T-helper 1 cell treated with Interleukin-12 subunit alpha and Interleukin-12 subunit beta and Interleukin-4 antibody, amounts not matched to agents 30 μg/mL and 1 μg/mL, for 36 hours (primary cell): ENCODE results near the gene JAKMIP1.

Source experiments
- H3K27ac Mint-ChIP-seq: one replicate; pipeline ENCODE4 v1.8.0; 2021; ENCODE audit warnings: mild to moderate bottlenecking, mixed read lengths
- H3K27me3 Mint-ChIP-seq: one replicate; pipeline ENCODE4 v1.8.0; 2021; ENCODE audit warnings: low read depth, mixed read lengths
- H3K36me3 Mint-ChIP-seq: one replicate; pipeline ENCODE4 v1.8.0; 2021; ENCODE audit warnings: low read depth, mixed read lengths
- H3K4me1 Mint-ChIP-seq: one replicate; pipeline ENCODE4 v1.8.0; 2021; ENCODE audit warnings: low read depth, mixed read lengths
- H3K4me3 Mint-ChIP-seq: one replicate; pipeline ENCODE4 v1.8.0; 2021; ENCODE audit warnings: mild to moderate bottlenecking, moderate library complexity, mixed read lengths
- H3K9me3 Mint-ChIP-seq: one replicate; pipeline ENCODE4 v1.8.0; 2021; ENCODE audit warnings: mixed read lengths

JAKMIP1 gene

GRCh38 chr4:6162885-6163284 is 37.5 kb downstream of the JAKMIP1 start:
- H3K4me3 Mint-ChIP-seq, result no peak overlapping the region
- H3K9me3 Mint-ChIP-seq, result peaks cover 12% of the 10 kb centered on the region
- peaks cover 48% of the 10 kb centered on the region for H3K36me3 Mint-ChIP-seq
- peaks cover 22% of the 10 kb centered on the region for H3K4me1 Mint-ChIP-seq
- no peaks in the 10 kb centered on the region for H3K27me3 Mint-ChIP-seq
- H3K27ac Mint-ChIP-seq, result no peak overlapping the region

DNA sequence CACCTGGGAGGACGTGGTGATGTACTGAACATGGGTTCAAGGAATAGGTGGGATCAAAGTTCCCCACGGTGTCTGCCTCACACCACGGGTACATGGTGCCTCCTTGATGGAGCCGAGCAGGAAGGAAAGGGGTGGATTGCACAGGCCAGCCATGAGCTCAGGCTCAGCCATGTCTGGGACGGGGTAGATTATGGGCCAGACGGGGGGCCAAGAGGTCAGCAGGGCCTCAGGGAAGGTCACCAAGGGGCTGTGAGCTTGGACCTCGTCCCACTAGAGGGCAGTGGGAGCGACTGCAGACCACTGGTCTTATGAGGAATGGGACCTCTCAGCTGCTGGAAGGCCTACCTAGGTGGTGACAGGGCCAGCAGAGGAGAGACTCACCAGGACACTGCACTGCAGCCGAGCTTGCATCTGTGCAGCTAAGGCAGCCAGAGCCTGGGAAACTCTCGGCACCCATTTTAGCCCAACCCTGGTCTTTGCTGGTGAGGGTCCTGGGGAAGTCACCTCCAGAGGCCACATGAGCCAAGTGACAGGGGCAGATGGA is 38.4 kb downstream of the JAKMIP1 start:
- H3K36me3 Mint-ChIP-seq, result peaks cover 40% of the 10 kb centered on the region
- peaks cover 12% of the 10 kb centered on the region for H3K9me3 Mint-ChIP-seq
- H3K4me3 Mint-ChIP-seq, result no peak overlapping the region
- H3K27me3 Mint-ChIP-seq, result no peaks in the 10 kb centered on the region
- H3K4me1 Mint-ChIP-seq, result peaks cover 15% of the 10 kb centered on the region
- H3K27ac Mint-ChIP-seq, result no peak overlapping the region

DNA sequence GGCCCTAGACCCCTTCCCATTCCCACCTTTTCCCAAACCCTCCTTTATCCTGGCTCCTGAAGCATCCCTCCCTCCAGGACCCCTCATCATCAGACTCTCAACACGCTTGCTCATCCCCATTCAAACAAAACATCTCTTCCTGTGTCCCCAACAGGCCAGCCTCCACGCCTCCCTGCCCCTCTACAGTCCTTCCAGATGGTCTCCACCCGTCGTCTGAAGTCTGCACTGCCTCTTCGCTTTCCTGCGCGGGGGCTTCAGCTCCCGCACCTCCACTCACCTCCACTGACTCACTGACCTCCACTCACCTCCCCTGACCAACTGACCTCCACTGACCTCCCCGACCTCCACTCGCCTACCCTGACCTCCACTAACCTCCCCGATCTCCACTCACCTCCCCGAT is 39.8 kb downstream of the JAKMIP1 start:
- Mint-ChIP-seq H3K36me3 (peaks cover 38% of the 10 kb centered on the region), H3K27me3 (no peaks in the 10 kb centered on the region), H3K9me3 (peaks cover 12% of the 10 kb centered on the region), H3K27ac (peak overlapping the region; percentile 24), H3K4me1 (peaks cover 16% of the 10 kb centered on the region), H3K4me3 (no peak overlapping the region)

GRCh38 chr4:6157926-6158325 is 42.4 kb downstream of the JAKMIP1 start:
- peaks cover 33% of the 10 kb centered on the region for H3K4me1 Mint-ChIP-seq
- no peaks in the 10 kb centered on the region for H3K9me3 Mint-ChIP-seq
- H3K27ac Mint-ChIP-seq, result no peak overlapping the region
- peaks cover 21% of the 10 kb centered on the region for H3K36me3 Mint-ChIP-seq
- H3K27me3 Mint-ChIP-seq, result no peaks in the 10 kb centered on the region
- H3K4me3 Mint-ChIP-seq, result no peak overlapping the region

DNA sequence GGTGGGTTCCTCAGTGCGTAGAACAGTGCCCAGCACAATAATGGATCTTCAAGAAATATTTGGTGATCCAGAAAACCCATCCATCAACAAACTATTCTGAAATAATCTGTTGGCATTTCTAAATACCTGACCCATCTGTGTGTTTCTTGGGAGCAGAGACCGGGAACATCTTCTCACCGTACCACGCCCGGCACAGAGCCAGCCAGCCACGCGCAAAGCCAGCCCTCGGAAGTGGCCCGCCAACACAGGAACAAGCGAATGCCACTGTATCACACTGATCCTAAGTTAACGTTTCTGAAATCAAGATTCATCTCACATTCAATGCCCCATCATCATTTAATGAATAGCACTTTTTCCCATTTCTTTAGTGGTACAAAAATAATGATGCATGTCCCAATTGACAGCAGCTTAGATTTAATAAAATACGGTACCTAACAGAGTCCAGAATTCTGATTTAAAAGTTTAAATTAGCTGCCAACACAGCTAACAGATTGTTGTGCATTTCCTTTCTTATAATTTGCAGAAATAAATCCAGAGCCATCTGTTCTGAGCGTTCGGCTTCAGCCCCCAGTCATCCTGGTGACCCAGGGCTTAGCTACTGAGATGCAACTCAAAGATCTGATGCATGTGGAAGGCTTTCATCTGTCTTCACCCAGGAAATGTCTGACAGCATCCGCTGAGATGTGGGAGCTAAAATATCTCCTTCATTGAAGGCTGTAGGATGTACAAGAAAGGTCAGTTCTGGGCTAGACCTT is 44.2 kb downstream of the JAKMIP1 start:
- peaks cover 22% of the 10 kb centered on the region for H3K36me3 Mint-ChIP-seq
- H3K4me1 Mint-ChIP-seq, result peaks cover 43% of the 10 kb centered on the region
- no peaks in the 10 kb centered on the region for H3K27me3 Mint-ChIP-seq
- no peak overlapping the region for H3K4me3 Mint-ChIP-seq
- peak overlapping the region; percentile 31 for H3K27ac Mint-ChIP-seq
- no peaks in the 10 kb centered on the region for H3K9me3 Mint-ChIP-seq

DNA sequence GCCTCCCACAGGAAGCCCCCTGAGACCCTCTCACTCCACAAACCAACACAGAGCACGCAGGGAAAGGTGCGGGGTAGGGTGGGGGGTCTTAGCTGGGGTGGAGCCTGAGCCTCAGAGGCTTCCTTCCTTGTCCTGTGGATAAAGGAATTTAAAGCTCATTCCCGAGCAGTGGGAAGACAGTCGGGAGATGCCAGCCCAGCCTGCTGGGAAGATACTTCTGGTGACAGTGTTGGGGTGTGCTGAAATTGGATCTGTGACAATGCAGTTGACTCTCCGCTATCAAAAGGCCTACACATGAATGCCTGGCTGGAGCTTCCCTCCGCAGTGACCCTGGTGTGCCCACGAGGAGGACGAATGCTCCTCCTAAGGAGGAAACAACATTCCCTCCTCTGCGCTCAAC is 45.5 kb downstream of the JAKMIP1 start:
- Mint-ChIP-seq H3K9me3 (no peaks in the 10 kb centered on the region), H3K27ac (peak overlapping the region; percentile 80), H3K27me3 (no peaks in the 10 kb centered on the region), H3K4me1 (peaks cover 46% of the 10 kb centered on the region), H3K36me3 (peaks cover 26% of the 10 kb centered on the region), H3K4me3 (peak overlapping the region; percentile 35)

- Mint-ChIP-seq H3K9me3 (no peaks in the 10 kb centered on the region), H3K27me3 (no peaks in the 10 kb centered on the region), H3K4me1 (peaks cover 46% of the 10 kb centered on the region), H3K27ac (no peak overlapping the region), H3K36me3 (peaks cover 27% of the 10 kb centered on the region), H3K4me3 (no peak overlapping the region)
Observed at GRCh38 chr4:6153874-6154273, 46.5 kb downstream of the JAKMIP1 start.

DNA sequence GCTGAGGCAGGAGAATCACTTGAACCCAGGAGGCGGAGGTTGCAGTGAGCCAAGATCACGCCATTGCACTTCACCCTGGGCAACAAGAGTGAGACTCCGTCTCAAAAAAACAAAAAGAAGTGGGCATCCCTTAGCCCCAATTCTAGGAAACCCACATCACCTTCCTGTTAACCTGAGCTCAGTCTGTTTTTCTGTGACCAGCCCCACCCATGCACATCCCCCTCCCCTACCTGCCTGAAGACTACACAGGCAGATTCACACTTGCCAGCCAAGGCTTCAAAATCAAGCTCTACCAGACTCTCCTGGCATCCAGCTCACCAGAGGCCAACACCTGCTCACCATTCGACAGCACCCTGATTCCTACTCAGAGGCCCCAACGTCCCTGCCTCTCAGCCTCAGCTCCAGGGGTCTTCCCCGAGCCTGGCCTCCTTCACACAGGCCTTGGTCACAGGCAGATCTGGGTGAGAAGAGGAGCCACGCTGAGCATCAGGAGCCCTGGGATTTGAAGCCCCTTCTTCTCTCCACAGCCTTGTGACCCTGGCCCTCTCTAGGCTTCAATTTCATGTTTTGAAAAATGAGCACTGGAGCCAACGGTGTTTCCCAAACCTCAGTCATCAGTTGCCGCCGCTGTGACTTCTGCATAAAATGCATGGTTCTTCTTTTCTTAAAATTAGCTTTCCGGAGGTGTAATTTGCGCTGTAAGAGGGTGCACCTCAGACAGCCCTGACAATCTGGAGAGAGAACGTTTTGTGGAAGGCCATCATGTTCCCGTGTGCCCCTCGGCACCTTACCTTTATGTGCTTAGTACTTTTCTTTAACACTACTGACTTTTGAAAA is 47.3 kb downstream of the JAKMIP1 start:
- H3K36me3 Mint-ChIP-seq, result peaks cover 28% of the 10 kb centered on the region
- H3K4me3 Mint-ChIP-seq, result peak overlapping the region; percentile 2
- H3K27ac Mint-ChIP-seq, result peak overlapping the region; percentile 60
- H3K4me1 Mint-ChIP-seq, result peaks cover 44% of the 10 kb centered on the region
- no peaks in the 10 kb centered on the region for H3K9me3 Mint-ChIP-seq
- H3K27me3 Mint-ChIP-seq, result no peaks in the 10 kb centered on the region

GRCh38 chr4:6150046-6150735 is 50.2 kb downstream of the JAKMIP1 start:
- no peaks in the 10 kb centered on the region for H3K27me3 Mint-ChIP-seq
- peaks cover 37% of the 10 kb centered on the region for H3K36me3 Mint-ChIP-seq
- H3K4me1 Mint-ChIP-seq, result peaks cover 43% of the 10 kb centered on the region
- H3K4me3 Mint-ChIP-seq, result no peak overlapping the region
- peak overlapping the region; percentile 66 for H3K27ac Mint-ChIP-seq
- peaks cover 5% of the 10 kb centered on the region for H3K9me3 Mint-ChIP-seq

- no peaks in the 10 kb centered on the region for H3K27me3 Mint-ChIP-seq
- no peak overlapping the region for H3K27ac Mint-ChIP-seq
- H3K4me3 Mint-ChIP-seq, result no peak overlapping the region
- H3K36me3 Mint-ChIP-seq, result peaks cover 46% of the 10 kb centered on the region
- H3K9me3 Mint-ChIP-seq, result peaks cover 13% of the 10 kb centered on the region
- H3K4me1 Mint-ChIP-seq, result peaks cover 35% of the 10 kb centered on the region
Observed at GRCh38 chr4:6148506-6149205, 51.7 kb downstream of the JAKMIP1 start.

DNA sequence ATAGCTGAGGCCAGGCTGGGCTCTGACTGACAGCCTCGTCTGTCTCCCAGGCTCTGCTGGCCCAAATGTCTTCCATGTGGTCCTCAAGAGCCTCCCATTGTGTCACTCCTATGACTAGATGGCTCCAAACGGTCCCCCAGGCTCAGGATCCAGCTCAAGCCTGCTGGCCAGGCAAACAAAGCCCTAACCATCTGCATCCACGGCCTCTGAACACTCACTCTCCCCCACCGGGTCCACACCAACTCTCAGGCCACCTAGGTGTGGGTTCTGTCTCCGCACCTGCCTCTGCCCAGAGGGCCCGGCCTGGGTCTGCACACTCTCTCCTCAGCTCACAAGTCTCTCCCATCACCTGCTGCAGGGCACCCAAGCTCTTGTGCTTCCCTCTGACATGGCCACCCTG is 52.9 kb downstream of the JAKMIP1 start:
- Mint-ChIP-seq H3K27me3 (no peaks in the 10 kb centered on the region), H3K4me3 (no peak overlapping the region), H3K27ac (peak overlapping the region; percentile 33), H3K36me3 (peaks cover 50% of the 10 kb centered on the region), H3K9me3 (peaks cover 13% of the 10 kb centered on the region), H3K4me1 (peaks cover 29% of the 10 kb centered on the region)

DNA sequence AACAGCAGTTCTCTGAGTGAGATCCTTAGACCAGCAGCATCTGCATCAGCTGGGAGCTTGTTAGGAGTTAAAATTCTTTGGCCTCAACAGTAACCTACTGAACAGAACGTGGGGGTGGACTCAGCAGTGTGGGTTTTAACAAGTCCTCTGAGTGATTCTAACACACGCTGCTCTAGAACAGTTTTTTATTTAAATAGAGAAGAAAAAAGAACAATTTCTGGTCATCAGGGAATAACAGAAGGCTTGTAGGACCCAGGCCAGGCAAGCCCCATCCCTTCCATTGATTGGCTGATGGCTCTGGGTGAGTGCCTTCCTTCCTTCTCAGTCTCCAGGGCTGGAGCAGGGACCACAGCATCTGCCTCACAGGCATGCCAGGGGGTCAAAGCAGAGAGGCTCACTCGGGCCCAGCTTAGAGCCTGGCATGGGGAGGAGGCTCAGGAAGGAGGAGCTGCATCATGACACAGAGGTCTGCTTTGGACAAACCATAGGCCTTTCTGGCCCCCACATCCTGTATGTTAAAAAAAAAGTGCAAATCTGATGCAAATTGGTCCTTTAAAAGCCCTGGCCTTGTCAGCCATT is 56.7 kb downstream of the JAKMIP1 start:
- Mint-ChIP-seq H3K36me3 (peaks cover 42% of the 10 kb centered on the region), H3K4me1 (peaks cover 12% of the 10 kb centered on the region), H3K27ac (no peak overlapping the region), H3K27me3 (no peaks in the 10 kb centered on the region), H3K9me3 (peaks cover 13% of the 10 kb centered on the region), H3K4me3 (no peak overlapping the region)

DNA sequence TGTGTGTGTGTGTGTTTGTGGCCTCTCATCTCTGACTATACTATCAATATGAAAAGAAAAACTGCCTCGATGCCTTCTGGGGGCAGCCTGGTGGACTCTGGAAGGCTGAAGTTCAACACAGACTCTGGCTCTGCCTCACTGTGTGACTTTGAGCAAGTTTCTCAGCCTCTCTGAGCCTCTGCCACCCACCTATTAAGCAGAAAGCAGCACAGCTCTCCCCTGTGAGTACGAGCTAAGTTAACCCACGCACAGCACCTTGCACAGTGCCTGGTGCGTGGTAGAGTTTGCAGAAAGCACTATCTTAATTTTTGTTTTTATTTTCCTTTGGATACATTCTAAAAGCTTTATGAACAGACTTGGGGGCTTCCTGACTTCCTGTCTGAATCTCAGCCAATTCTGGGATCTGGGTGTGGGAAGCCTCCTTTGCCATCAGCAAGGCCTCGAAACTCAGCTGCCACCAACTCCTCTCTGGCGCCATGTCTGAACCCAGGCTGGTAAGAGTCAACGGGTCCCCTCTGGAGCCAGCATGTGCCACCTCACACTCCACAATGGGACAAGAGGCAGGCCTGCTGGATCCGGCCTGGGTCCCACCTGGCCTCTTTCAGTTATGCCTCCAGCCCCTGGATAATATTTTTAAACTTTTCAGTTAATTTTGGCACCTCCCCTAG is 57.3 kb downstream of the JAKMIP1 start:
- H3K27me3 Mint-ChIP-seq, result no peaks in the 10 kb centered on the region
- H3K4me1 Mint-ChIP-seq, result peaks cover 12% of the 10 kb centered on the region
- no peak overlapping the region for H3K4me3 Mint-ChIP-seq
- H3K27ac Mint-ChIP-seq, result no peak overlapping the region
- H3K9me3 Mint-ChIP-seq, result peaks cover 13% of the 10 kb centered on the region
- peaks cover 40% of the 10 kb centered on the region for H3K36me3 Mint-ChIP-seq
